HT-29 (cell line): ENCODE results near the gene SPOUT1. TPM values are rescaled to one million over a fixed set of nuclear protein-coding genes. Genes with fewer than 3 reads are reported as not detected.
A peak's percentile ranks its signal among the peaks of the same experiment; 100 is the strongest.

Experiments used
- DNase-seq: peaks from one replicate; pipeline ENCODE4 v3.0.0-alpha.2; 2015; ENCODE audit warnings: low spot score
- total RNA-seq: library from RNA; depleted of rRNA; stranded (reverse); fragments of >200 nt; shearing (Covaris generic); gene quantifications from 2 replicates; pipeline ENCODE4 v1.2.3, GENCODE V29; 2014

The SPOUT1 gene
- total RNA-seq, 1 experiment from 2014 or later = 97.6 TPM

GRCh38 chr9:128836509-128837145 is 7.0 kb upstream of the SPOUT1 start:
- DNase-seq = no peak

GRCh38 chr9:128835246-128836210 is 5.9 kb upstream of the SPOUT1 start:
- DNase-seq = no peak

DNA sequence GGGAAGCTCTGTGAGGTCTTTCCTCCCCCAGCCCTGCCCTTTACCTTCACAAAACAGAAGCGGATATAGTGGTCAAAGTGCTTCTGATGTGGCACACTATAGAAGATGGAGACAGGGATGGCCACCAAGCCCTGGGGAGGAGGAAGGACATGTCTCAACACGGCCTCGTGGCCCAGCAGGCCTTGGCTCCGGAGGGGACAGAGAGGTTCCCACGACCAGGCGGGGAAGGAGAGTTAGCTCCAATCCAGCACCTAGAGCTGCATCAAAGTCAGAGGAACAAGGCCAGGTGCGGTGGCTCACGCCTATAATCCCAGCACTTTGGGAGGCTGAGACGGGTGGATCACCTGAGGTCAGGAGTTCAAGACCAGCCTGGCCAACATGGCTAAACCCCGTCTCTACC is 4.1 kb upstream of the SPOUT1 start:
- no peak for DNase-seq

- DNase-seq = peak; percentile 12
Measured at GRCh38 chr9:128828719-128829452, 708 bp downstream of the SPOUT1 start.

GRCh38 chr9:128828267-128828666 is 1.3 kb downstream of the SPOUT1 start:
- no peak for DNase-seq

- no peak for DNase-seq
Measured at GRCh38 chr9:128825923-128826700, 3.5 kb downstream of the SPOUT1 start.

- no peak for DNase-seq
Measured at GRCh38 chr9:128824911-128825310, 4.7 kb downstream of the SPOUT1 start.

- DNase-seq = no peak
Measured at GRCh38 chr9:128823903-128824406, 5.6 kb downstream of the SPOUT1 start.

DNA sequence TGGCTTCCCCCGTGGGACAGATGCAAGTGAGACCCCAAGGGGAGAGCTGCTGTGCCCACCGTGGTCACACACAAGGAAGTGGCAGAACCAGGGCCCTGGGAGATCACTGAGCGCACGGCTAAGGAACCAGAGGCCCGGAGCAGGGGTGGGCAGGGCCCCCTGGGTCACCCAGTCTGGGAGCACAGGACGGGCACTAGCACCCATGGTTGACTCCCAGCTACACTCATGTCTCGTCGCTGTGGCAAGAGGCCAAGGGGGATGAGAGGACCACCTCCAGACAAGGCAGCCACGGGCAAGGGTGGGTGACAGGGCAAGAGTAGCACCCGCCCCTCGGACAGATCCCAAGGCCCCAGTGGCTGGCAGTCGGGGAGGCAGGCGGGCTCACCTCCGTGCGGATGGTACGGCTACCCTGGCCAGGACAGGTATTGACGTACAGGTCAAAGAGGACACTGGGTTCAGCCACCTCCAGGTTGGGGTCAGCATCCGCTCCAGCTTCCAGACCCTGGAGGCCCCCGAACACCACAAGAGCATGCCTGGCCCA is 6.2 kb downstream of the SPOUT1 start:
- no peak for DNase-seq

- DNase-seq = no peak
Measured at GRCh38 chr9:128822407-128823042, 7.1 kb downstream of the SPOUT1 start.

DNA sequence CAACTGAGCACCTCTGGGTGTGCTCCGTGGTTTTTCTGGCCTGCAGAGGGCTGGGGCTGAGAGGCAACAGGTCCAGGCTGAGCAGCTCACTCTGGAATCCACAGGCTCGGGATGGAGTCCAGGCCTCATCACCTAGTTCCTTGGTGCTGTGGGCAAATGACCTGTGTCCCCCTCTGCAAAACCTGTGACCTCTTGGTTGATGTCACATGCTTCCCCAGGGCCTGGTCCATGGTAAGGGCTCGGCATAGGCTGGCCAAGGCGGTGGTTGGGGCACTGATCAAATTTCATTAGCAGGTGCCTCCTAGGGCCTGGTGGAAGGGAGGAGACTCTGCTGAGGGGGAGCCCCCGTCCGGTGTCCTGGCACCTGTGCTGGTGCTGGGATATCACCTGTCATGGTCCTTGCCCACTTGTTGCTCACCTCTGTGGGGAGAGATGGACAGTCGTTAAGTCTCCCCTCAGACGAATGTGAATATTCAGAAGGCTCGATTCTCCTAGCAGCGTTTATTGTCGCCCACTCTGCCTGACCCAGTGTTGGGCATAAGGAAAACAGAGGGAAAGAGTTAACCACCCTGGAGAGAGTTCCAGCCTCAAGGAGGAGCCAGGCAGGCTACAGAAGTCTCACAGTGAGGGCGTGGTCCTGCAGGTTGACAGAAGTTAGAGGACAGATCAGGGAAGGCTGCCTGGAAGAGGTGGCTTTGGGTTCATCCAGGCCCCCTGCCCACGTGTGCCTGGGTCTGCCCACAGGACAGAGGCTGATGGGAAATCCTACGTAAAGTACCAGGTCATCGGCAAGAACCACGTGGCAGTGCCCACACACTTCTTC is 7.8 kb downstream of the SPOUT1 start:
- DNase-seq = no peak

DNA sequence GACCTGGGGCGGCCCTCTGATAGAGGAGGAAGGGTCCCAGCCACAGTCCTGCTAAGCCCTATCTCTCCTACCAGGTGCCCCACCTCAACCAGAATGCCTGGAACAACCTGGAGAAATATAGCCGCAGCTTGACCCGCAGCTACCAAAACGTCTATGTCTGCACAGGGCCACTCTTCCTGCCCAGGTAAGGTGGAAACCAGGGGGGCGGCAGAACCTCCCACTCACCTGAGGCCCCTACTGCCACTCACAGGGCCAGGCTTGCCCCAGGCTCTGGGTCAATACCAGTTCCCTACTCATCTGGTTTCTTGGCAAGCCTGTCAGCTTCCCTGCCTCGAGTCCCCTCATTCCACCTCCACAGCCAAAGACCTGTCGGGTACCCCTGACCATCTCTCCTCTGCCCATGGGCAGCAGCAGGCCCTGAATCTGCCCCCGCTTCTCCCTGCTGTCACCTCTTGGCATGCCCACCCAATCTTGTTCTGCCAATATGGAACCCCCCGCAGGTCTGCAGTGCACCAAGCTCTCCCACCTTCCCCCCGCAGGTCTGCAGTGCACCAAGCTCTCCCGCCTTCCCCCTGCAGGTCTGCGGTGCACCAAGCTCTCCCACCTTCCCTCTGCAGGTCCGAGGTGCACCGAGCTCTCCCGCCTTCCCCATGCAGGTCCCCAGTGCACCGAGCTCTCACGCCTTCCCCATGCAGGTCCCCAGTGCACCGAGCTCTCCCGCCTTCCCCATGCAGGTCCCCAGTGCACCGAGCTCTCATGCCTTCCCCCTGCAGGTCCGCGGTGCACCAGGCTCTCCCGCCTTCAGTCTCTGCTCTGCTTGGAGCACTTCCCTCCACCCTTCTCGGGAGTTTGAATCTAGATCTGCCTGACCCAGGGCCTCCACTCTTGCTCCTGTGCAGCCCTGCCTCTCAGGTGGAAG is 8.7 kb downstream of the SPOUT1 start:
- no peak for DNase-seq

DNA sequence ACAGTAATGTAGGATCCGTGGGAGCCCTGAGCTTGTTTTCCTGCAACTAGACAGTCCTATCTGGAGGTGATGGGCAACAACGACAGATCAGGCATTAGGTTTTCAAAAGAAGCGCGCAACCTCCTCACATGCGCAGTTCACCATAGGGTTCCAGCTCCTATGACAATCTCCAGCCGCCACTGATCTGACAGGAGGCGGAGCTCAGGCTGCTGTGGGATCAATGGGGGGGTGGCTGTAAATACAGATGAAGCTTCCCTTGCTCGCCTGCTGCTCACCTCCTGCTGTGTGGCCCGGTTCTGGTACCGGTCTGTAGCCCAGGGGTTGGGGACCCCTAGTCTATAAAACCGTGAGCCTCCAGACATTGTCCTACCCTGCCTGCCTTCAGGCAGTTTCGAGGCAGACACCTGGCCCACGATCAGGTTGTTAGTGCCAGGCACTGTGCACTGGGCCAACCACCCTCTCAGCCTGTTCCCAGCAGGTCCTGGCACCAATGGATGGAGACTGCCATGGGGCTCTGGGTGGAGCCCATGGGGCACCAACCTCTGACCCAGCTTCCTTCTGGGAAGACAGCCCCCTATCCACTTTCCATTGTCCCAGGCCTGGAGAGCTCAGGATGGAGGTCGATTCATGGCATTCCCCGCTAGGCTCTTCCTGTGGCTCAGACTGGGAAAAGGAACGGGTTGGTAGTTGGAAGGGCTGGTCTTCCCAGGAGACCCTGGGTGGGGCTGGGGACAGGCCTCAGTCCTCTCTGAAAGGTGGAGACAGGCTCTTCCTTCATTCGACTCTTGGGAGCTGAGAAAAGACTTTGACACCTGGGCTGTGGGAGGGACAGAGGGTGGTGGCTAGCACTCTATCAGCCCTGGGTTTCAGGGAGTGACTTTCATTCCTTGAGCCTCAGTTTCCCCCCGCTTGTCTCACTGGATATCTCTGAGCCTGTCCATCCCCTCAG is 9.6 kb downstream of the SPOUT1 start:
- DNase-seq = peak; percentile 62

- peak; percentile 38 for DNase-seq
Measured at GRCh38 chr9:128818839-128819715, 10.5 kb downstream of the SPOUT1 start.

DNA sequence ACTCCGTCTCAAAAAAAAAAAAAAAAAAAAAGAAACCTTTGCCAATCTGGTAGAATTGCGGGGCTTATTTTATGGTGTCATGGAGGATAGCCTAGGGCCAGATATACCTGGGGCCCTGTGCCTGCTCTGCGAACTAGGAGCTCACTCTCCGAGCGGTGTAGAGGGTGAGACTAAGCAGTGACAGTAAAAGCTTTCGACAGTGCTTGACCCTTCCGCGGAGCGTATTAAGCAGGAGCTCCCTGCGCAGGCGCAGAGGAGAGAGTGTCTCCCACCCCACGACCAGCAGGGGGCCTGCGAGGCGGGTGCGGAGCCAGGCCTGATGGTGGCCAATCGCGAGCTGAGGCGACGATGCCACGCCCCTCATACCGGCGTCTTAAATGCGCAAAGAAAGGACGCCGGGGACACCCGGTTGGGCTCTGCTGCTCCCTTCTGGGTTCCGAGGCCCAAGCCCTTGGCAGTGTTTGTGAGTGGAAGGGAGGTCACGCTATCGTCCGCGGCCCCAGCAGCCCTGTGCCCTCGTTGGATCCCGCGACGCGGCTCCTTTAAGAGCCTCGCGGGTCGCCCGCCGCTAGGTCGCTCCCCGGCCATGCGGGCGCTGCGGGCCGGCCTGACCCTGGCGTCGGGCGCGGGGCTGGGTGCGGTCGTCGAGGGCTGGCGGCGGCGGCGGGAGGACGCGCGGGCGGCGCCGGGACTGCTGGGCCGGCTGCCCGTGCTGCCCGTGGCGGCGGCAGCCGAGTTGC is 11.3 kb downstream of the SPOUT1 start, which contains the start of gene ENDOG:
Gene ENDOG (plus strand): TSS at position 402 of the 740 bp plus-strand sequence. CDS start 185 bp downstream, at position 587.
- peak; percentile 98 for DNase-seq
